Type B pancreatic cell (in vitro differentiated cells): ENCODE data around the gene MOB3B. TPM values are rescaled to one million over a fixed set of nuclear protein-coding genes. Genes with fewer than 3 reads are reported as not detected.
A peak's percentile ranks its signal among the peaks of the same experiment; 100 is the strongest.

Experiments
- DNase-seq: peaks from one replicate; pipeline ENCODE4 v3.0.0; 2021; ENCODE audit warnings: mixed read lengths; ENCODE audit not compliant: unreplicated experiment; ENCODE audit errors: extremely low spot score
- H3K27ac Mint-ChIP-seq: 2 replicates; pipeline ENCODE4 v1.8.0; 2021; ENCODE audit warnings: mild to moderate bottlenecking, mixed read lengths
- H3K27me3 Mint-ChIP-seq: 2 replicates; pipeline ENCODE4 v1.8.0; 2021; ENCODE audit warnings: mixed read lengths
- H3K36me3 Mint-ChIP-seq: 2 replicates; pipeline ENCODE4 v1.8.0; 2021; ENCODE audit warnings: mixed read lengths
- H3K4me1 Mint-ChIP-seq: one replicate; pipeline ENCODE4 v1.8.0; 2021; ENCODE audit warnings: mixed read lengths; ENCODE audit not compliant: unreplicated experiment
- H3K4me3 Mint-ChIP-seq: 2 replicates; pipeline ENCODE4 v1.8.0; 2021; ENCODE audit warnings: mild to moderate bottlenecking, mixed read lengths
- H3K9me3 Mint-ChIP-seq: 2 replicates; pipeline ENCODE4 v1.8.0; 2021; ENCODE audit warnings: mixed read lengths
- total RNA-seq: library from RNA; stranded (reverse); gene quantifications from 2 replicates; pipeline ENCODE4 v1.2.1, GENCODE V29; 2021; ENCODE audit warnings: low replicate concordance
- TF ChIP-seq, protein P1 (sequence below): fragments of 200-600 bp; sonication (generic); conservative IDR thresholded peaks from 2 replicates; pipeline ENCODE4 v1.5.0; 2021; ENCODE audit warnings: antibody characterized with exemption, mild to moderate bottlenecking

MOB3B gene
- total RNA-seq, 1 donor from 2014 or later = 27.5 TPM

DNA sequence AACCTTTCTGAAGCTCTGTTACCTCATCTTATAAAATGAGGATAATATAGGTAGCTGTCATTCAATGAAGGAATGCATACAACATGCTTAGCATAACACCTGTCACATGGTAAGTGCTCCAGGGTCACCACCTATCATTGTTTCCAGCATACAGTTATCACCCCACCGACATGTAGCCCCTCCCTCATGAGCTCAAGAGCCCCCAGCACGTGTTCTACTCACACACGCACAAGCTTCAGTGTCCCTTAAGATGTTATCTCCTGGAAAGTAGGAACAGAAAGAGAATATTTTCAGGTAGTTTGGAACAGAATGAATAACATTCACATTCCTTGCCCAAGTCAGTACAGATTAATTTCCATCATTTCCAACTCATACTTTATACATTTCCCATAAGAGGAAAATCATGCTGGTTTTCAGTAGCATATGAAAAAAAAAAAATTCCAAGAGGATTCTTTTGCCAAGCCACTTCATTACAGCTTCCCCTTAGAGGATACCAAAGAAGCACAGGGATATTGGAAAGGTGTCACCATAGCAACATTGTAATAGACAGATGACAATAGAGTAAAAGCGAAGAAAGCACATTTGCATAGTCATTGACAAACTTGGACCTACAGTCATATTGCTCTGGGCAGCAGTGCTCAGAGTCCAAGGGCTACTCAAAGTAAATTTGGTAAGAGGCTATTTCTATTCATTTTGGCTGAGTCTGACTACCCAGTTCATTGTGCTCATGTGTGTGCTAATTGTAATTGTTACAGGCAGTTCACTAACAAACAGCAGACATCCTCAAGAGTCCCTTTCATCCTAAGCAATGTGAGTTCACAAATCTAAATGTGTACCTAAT, 1.5 kb upstream of the MOB3B start:
- Mint-ChIP-seq H3K27me3 (no peaks in the 10 kb centered on the region), H3K27ac (peak overlapping the region; percentile 42), H3K9me3 (no peaks in the 10 kb centered on the region), H3K36me3 (no peaks in the 10 kb centered on the region), H3K4me3 (peak overlapping the region; percentile 71), H3K4me1 (peaks cover 41% of the 10 kb centered on the region)
- TF ChIP-seq, protein P1, sequence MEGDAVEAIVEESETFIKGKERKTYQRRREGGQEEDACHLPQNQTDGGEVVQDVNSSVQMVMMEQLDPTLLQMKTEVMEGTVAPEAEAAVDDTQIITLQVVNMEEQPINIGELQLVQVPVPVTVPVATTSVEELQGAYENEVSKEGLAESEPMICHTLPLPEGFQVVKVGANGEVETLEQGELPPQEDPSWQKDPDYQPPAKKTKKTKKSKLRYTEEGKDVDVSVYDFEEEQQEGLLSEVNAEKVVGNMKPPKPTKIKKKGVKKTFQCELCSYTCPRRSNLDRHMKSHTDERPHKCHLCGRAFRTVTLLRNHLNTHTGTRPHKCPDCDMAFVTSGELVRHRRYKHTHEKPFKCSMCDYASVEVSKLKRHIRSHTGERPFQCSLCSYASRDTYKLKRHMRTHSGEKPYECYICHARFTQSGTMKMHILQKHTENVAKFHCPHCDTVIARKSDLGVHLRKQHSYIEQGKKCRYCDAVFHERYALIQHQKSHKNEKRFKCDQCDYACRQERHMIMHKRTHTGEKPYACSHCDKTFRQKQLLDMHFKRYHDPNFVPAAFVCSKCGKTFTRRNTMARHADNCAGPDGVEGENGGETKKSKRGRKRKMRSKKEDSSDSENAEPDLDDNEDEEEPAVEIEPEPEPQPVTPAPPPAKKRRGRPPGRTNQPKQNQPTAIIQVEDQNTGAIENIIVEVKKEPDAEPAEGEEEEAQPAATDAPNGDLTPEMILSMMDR = no peak
- DNase-seq = no peak

DNA sequence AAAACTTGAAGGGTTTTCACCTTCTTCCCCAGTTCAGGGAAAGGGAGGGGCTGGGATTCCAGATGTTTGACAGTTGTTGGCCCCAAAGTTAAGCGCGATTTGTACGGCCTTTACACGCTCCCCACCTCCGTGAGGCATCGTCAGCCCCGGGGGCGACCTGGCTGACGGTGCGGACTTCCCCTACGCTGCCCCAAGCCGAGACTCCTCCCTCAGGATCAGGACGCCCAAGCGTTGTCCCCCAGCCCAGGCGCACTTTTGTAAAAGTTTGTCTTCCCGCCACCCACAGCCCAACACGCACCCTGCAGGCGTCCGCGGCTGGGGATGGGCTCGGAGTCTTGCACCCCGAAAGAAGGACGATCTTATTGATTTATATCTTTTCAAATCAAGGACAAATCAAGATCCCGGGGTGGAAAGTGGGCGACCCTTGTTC, 713 bp downstream of the MOB3B start:
- H3K27ac Mint-ChIP-seq = peak overlapping the region; percentile 93
- H3K9me3 Mint-ChIP-seq = no peaks in the 10 kb centered on the region
- peak; percentile 74 for DNase-seq
- H3K4me1 Mint-ChIP-seq = peaks cover 25% of the 10 kb centered on the region
- no peaks in the 10 kb centered on the region for H3K36me3 Mint-ChIP-seq
- peak overlapping the region; percentile 97 for H3K4me3 Mint-ChIP-seq
- H3K27me3 Mint-ChIP-seq = no peaks in the 10 kb centered on the region
- TF ChIP-seq, protein P1 = no peak

DNA sequence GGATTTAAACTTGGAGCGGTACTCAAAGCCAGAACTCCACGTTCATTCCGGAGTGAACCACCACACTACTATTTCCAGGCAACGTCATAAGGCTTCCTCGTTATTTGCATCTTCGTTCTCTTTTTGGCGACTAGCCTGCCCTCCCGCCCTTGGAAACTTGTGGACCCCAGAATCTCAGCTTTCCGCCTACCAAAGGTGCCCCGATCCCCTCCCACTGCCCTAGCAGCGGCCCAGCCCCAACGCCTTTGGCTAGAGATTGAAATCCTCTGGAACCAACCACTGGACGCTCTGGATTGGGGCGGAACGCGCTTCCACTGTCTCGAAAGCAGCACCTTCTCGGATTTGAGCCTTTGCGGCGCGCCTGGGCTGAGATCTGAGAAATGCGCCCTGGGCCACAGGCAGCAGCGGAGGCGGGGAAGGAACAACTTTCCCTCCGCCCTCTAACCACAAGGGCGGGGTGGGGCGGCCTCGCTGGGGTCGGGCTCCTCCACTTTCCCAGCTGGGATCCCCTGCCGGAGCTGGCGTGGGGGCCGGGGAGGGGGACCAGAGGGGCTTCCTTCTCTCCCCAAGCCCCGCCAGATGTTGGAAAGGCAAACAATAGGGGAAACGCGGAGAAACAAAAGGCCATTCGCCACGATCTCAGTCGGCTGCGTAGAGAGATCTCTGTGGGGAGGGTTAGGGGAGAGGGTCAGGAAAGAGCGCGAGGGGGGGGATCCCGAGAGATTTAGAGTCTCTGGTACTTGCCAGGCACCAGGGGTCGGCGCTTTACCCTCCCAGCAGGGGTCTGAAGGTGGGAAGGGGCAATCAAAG, 1.3 kb downstream of the MOB3B start:
- TF ChIP-seq, protein P1 = no peak
- Mint-ChIP-seq H3K4me1 (peaks cover 19% of the 10 kb centered on the region), H3K27me3 (no peaks in the 10 kb centered on the region), H3K9me3 (no peaks in the 10 kb centered on the region), H3K4me3 (peak overlapping the region; percentile 97), H3K36me3 (no peaks in the 10 kb centered on the region), H3K27ac (peak overlapping the region; percentile 93)
- peak; percentile 86 for DNase-seq

DNA sequence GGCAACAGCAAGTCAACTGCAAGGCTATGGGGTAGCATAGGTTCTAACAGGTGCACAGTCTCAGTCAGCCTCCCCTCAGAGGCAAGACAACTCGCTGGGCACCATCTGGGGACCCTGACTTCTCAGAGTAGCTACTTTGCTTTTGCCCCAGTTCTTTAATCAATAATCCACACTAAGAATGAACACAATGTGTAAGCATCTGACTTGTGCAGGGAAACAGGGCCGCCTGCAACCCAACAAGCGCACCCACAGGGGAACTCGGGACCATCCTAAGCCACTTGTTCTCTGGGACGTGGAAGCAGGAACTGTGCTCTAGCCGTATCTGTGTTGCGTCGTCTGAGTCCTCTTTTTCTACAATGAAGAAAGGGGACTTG, 1.9 kb downstream of the MOB3B start:
- H3K9me3 Mint-ChIP-seq = no peaks in the 10 kb centered on the region
- H3K4me1 Mint-ChIP-seq = peaks cover 19% of the 10 kb centered on the region
- H3K27me3 Mint-ChIP-seq = no peaks in the 10 kb centered on the region
- DNase-seq = no peak
- H3K27ac Mint-ChIP-seq = peak overlapping the region; percentile 93
- peak overlapping the region; percentile 97 for H3K4me3 Mint-ChIP-seq
- no peaks in the 10 kb centered on the region for H3K36me3 Mint-ChIP-seq
- TF ChIP-seq, protein P1 = no peak

DNA sequence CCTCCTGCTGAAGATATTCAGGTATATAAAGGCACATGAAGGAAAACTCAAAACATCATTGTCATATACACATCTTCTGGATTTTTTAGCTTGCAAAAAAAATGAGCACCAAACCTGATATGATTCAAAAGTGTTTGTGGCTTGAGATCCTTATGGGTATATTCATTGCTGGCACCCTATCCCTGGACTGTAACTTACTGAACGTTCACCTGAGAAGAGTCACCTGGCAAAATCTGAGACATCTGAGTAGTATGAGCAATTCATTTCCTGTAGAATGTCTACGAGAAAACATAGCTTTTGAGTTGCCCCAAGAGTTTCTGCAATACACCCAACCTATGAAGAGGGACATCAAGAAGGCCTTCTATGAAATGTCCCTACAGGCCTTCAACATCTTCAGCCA, 5.4 kb downstream of the MOB3B start, which contains the start of gene IFNK:
Gene IFNK, plus strand, starts transcription at position 55 of the 400 bp plus-strand sequence. Its CDS starts 47 bp downstream, at position 102.
- DNase-seq = no peak
- Mint-ChIP-seq H3K9me3 (no peaks in the 10 kb centered on the region), H3K4me1 (peaks cover 11% of the 10 kb centered on the region), H3K36me3 (peaks cover 12% of the 10 kb centered on the region), H3K27me3 (no peaks in the 10 kb centered on the region), H3K4me3 (no peak within 1 kb of the TSS), H3K27ac (no peak within 1 kb of the TSS)
- TF ChIP-seq, protein P1 = no peak
